ENCODE results near the gene MATN3.

GRCh38 chr2:19991895-19992294 lies 20.6 kb downstream of the MATN3 start:
- TF ChIP-seq CTCF (IDR thresholded peaks at IDR 0.05) (no peak), POLR2A (IDR thresholded peaks at IDR 0.05) (no peak)
